Measurements from ENCODE around the gene BRD3.

GRCh38 chr9:134076644-134077043 lies 8.8 kb upstream of the BRD3 start:
- TF ChIP-seq SMAD3 (CRISPR knock-in tag; IDR thresholded peaks at IDR 0.05; ENCODE audit: borderline replicate concordance) (no peak), NR2C2 (CRISPR knock-in tag; IDR thresholded peaks at IDR 0.05) (no peak)
- TF ChIP-seq, protein P1, sequence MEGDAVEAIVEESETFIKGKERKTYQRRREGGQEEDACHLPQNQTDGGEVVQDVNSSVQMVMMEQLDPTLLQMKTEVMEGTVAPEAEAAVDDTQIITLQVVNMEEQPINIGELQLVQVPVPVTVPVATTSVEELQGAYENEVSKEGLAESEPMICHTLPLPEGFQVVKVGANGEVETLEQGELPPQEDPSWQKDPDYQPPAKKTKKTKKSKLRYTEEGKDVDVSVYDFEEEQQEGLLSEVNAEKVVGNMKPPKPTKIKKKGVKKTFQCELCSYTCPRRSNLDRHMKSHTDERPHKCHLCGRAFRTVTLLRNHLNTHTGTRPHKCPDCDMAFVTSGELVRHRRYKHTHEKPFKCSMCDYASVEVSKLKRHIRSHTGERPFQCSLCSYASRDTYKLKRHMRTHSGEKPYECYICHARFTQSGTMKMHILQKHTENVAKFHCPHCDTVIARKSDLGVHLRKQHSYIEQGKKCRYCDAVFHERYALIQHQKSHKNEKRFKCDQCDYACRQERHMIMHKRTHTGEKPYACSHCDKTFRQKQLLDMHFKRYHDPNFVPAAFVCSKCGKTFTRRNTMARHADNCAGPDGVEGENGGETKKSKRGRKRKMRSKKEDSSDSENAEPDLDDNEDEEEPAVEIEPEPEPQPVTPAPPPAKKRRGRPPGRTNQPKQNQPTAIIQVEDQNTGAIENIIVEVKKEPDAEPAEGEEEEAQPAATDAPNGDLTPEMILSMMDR (IDR thresholded peaks at IDR 0.05) = no peak
- TF ChIP-seq, protein P2, sequence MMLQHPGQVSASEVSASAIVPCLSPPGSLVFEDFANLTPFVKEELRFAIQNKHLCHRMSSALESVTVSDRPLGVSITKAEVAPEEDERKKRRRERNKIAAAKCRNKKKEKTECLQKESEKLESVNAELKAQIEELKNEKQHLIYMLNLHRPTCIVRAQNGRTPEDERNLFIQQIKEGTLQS (CRISPR knock-in tag; conservative IDR thresholded peaks at IDR 0.05) = no peak
